HG03159 (cell line): ENCODE data around the gene CSTB.
"Not testable (repeated sequence)": the region's sequence is repeated elsewhere in the genome, so short reads cannot be mapped to it uniquely, and the experiment has no call there.

Experiments
- ATAC-seq: cut with Tn5 transposase; IDR thresholded peaks from one replicate; pipeline ENCODE4 v1.9.1; 2021; ENCODE audit warnings: mild to moderate bottlenecking, moderate library complexity; ENCODE audit not compliant: unreplicated experiment

CSTB gene, protein sequence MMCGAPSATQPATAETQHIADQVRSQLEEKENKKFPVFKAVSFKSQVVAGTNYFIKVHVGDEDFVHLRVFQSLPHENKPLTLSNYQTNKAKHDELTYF

DNA sequence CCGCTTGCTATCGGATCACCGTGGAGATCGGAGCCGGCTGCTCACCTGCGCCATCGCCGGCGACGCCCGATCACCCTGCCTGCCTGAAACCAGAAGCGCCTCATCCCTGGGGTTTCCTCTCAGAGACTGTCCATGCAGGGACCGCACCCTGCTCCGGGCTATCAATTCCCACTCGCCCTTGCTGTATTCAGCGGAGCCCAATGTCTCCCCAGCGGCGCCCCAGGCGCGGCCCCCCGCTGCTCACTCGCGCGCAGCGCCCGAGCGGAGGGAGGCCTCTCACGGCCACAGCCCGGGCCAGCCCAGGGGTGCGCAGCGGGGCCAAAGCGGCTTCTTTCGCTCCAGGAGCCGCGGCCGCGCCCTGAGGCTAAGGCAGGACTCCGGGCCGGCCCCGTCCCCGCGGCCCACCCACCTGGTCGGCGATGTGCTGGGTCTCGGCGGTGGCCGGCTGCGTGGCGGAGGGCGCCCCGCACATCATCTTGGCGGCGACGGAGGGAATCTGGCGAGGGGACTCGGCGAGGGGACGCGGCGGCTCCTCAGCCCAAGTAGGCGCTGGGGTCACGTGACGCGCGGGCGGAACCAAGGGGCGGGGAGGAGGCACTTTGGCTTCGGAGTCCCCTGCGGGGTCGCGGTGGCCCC, at the start of gene CSTB:
TSS of gene CSTB (minus strand) at position 514 of the 636 bp plus-strand sequence. CDS start at position 475, 39 bp downstream.
- ATAC-seq: peak; percentile 69

DNA sequence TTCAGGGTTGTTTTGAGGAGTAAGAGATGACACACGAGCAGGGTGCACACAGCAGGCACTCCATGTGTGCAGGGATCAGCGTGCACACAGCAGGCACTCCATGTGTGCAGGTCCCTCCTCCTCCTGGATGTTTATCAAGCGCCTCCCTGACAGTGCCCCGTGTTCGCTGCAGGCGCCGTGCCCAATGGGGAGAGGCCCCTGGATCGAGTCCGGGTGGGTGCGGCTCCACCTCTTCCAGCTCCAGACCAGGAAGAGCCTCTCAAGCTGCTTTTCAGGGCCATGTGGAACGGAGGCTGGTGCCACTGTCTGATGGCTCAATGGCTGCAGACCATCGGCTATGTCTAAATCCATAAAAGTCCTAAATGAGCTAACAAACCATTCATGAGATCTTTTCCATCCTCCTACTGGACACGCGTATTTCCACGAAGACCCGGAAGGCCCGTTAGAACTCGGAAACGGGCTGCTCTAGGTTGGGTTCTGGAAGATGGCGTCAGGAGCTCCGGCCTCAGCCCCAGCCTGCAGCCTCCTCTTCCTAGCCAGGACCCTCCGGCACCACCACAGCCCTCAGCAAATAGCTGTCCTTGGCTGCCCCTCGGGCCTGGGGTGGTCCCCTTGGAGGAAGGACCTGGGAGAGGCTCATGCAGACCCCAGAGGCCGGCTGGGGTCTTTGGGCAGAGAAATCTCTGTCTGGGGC, 49.3 kb upstream of the CSTB start:
- ATAC-seq: no peak

- ATAC-seq: no peak
Measured at GRCh38 chr21:43824333-43825241, 48.5 kb upstream of the CSTB start.

DNA sequence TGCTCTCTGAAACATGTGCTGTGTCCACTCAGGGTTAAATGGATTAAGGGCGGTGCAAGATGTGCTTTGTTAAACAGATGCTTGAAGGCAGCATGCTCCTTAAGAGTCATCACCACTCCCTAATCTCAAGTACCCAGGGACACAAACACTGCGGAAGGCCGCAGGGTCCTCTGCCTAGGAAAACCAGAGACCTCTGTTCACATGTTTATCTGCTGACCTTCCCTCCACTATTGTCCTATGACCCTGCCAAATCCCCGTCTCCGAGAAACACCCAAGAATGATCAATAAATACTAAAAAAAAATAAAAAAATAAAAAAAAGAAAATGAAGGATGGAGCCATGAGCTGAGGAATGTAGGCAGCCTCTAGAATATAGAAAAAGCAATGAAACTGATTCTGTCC, 46.6 kb upstream of the CSTB start:
- not testable (repeated sequence) for ATAC-seq

- ATAC-seq: not testable (repeated sequence)
Measured at GRCh38 chr21:43822166-43822565, 46.1 kb upstream of the CSTB start.

DNA sequence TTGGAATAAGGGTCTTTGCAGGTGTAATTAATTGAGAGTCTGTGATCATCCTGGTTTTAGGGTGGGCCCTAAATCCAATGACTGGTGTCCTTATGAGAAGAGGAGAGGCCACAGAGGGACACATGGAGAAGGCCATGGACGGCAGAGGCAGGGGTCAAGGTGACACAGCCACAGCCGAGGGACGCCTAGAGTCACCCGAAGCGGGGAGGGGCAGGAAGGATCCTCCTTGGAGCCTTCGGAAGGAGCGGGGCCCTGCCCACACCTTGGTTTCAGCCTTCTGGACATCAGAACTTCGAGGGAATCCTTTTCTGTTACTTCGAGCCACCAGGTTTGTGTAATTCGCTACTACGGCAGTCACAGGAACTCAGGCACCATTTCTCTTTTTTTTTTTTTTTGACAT, 44.4 kb upstream of the CSTB start:
- no peak for ATAC-seq

DNA sequence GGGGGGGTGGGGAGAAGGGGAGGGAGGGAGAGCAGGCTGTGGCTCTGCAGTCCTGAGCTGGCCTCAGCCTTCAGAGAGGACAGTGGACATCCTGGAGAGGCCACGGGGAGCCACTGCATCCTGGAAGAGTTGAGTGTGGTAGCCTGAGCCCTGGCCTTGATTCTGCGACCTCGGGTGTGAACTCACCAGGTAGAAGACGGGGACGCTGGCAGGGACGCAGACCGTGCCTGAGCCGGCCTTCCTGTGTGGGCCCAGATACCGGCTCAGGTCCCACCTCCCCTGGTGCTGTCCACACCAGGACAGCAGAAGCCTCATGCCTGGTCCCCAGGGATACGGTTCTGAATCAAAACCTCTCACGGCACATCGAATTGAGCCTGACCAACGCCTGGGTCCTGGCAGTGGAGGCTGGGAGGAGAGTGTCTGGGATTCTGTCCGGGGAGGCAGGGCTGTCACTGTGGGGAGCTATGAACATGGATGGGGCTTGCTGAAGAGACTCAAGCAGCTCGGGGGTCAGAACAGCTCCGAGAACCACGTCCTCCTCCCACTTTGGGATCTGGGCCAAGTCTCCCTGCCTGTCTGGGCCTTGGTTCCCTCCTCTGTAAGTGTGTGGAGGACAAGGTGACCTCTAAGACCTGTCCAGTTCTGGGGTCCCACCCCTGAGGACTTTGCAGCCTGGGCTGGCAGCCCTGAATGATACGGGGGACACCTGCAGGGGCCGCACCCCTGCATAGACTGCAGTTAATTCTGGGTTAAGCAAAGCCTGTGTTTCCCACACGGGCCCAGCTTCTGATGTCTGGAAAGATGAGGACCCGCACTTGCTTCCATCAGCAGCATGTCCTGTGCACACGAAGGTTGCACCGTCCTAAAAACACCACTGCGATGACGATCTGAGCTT, 43.6 kb upstream of the CSTB start:
- no peak for ATAC-seq

- ATAC-seq: no peak
Measured at GRCh38 chr21:43818685-43819084, 42.6 kb upstream of the CSTB start.

DNA sequence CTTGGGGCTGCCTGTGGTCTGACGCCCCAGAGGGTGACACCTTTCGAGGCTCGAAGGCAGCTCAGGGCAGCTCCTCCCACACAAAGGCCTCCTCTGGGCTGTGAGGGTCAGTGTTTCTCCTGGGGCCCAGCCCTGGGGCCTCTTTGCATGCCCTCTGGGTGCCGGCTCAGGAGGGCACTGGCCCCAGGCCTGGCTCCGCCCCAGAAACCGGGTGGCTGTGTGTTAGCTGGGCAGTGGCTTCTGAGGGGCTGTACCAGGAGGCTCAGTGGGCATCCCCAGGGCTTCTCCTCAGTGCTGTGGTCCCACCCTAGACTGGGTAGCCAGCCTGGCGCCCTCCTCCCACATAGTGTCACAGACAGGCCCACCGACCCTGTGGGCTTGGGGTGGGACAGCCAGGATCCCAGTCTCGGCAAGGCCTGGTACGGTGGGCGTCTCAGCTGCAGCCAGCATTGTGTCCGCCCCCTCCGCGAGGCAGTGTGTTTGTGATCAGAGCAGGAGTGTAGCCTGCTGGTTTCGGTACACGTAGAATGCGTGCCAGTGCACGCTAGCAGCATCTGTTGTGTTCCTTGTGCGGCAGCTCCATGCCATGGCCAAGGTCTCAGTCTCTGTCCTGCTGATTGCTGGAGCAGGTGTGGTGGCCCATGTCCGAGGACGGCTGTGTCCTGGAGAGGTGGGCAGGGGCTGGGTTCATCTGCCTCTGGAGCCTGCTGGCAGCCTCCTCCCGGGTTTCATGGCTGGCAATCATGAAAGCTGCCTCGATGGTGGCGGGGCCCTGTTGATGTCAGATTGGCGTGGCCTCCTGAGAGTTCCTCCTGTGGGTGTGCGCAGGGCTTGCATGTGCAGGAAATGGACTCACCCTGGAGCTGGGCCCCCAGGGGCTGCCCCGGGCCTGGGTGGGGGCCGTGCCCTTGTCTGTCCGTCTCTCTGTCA, 41.3 kb upstream of the CSTB start:
- ATAC-seq: no peak

DNA sequence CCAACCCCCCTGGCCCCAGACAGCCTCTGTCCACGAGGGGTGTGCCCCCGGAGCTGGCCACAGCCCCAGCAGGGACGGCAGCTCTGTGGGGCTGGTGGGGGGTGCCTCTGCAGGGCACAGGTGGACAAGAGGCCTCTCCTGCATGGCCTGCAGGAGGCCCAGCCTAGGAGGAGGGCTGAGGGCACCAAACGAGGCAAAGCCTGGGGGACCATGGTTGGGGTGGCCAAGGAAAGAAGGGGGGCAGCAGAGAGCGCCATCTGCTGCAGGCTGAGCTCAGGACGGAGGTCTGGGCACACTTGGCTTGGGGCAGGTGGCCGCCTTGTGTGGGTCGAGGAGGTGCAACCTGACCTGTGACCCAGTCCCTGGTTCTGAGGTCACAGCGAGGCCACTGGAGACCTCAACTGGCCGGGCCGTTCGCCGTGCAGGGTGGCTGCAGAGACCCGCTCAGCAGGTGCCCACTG, 40.5 kb upstream of the CSTB start:
- no peak for ATAC-seq

DNA sequence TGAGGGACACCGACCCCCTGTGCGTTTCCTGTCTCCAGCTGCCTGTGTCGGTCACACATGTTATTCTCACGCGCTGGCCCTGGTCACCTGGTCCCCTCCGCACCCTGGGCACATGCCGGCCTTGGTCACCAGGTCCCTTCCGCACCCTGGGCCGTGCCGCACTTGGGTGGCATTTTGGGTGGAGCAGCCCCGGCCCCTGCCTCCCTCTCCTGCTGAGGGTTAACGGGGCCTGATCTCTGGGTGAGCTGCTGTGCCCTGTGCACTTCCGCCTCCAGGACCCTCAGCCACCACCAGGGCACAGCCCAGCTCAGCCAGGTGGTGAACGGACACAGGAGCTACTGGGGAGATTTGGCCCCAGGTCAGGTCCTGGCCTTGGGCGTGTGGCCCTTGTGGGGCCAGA, 39.9 kb upstream of the CSTB start:
- ATAC-seq: no peak

- no peak for ATAC-seq
Measured at GRCh38 chr21:43815107-43815613, 39.1 kb upstream of the CSTB start.

- no peak for ATAC-seq
Measured at GRCh38 chr21:43814215-43815106, 38.4 kb upstream of the CSTB start.

DNA sequence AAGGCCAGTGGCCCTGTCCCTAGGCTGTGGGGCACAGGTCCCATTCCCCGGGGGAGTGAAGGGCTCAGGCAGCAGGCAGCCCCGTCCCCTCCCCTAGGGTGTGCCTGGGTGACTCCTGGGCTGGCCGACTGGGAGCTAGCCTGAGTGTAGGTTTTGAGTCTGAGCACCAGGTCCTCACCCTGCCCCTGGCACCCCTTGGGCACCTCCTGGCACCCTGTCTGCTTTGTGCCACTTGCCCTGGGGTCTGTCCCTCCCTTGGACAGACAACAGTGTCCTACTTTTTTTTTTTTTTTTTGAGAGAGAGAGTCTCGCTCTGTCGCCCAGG, 37.5 kb upstream of the CSTB start:
- ATAC-seq: no peak

DNA sequence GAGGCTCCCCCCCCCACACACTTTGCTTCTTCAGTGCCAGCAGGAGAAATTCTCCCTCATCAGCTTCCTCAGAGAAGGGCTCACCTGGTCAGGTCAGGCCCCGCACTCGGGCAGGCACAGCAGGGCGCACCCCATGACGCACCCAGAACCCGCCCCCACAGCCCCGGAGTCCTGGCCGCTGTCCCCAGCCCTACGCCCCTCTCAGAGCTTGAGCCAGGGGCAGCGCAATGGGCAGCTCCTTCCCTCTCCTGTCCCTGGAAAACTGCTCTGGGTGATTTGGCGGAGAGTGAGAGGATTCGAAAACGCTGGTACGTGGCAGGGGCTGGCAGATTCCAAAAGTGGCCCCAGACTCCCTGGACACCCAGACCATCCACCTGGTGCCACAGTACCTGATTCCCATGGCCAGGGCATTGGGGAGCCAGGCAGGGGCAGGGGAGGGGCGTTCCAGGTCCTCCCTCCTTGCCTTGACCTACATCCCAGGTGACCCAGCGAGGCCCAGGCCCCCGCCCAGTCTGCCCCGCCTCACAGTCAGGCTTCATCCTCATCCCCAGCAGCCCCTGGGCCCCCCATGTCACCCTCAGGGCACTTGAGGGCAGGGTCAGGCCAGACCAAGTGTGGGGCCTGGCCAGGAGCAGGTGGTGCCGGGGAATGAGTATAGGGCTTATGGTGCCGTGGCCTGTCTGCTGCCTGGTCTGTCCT, 37.0 kb upstream of the CSTB start:
- ATAC-seq: no peak

DNA sequence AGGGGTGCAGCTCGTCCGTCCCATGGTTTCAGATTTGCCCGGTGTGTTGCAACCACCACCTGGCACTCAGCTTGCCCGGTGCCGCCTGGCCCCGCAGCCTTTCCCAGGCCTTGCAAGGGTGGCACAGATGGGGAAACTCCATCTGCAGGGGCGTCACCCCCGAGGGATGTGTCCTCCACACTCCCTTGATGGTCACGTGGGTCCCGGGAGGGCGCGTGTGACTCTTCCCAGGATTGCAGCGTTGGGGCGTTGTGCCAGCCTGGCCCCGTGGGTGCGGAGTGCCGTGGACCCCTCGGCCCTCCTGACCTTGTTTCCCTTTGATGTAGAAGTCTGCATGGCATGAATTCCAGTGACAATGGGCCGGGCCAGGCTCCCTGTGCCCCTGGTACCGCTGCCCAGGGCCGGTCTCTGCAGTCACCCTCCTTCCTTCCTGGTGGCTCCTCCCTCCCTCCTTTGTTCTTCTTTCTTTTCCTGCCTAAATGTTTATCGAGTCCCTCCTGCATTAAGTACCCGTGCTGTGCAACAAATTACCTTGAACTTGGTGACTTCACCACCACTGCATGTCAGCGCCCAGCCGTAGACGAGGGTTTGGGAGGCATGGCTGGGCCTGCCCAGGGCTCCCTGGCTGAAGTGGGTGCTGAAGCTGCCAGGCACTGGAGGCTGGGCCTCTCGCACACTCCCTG, 36.2 kb upstream of the CSTB start:
- ATAC-seq: no peak
